Measurements from ENCODE around the gene SIX3. TPM values are rescaled to one million over a fixed set of nuclear protein-coding genes. Genes with fewer than 3 reads are reported as not detected.

SIX3 gene
- total RNA-seq, 1 experiment from 2014 or later = 1.4 TPM

- Histone ChIP-seq H2AFZ (no peak overlapping the region), H3K9me3 (ENCODE audit: insufficient read depth, low read depth) (no peaks in the 10 kb centered on the region), H3K4me1 (replicated peaks; ENCODE audit: insufficient read depth) (no peaks in the 10 kb centered on the region), H3K27me3 (ENCODE audit: insufficient read depth, low read depth) (no peaks in the 10 kb centered on the region), H3F3A (ENCODE audit: insufficient read depth, low read depth) (peaks cover 15% of the 10 kb centered on the region), H4K20me1 (ENCODE audit: insufficient read depth) (no peaks in the 10 kb centered on the region), H3K27ac (no peak overlapping the region), H3K36me3 (ENCODE audit: low read depth) (no peaks in the 10 kb centered on the region; the same call in 1 of the 2 replicates), H3K4me3 (no peak overlapping the region), H3K79me2 (ENCODE audit: low read depth) (0 out of 2 replicates have a peak, but pooled peaks cover 5% of the 10 kb centered on the region), H3K4me2 (no peak overlapping the region), H3K9me2 (ENCODE audit: insufficient read depth) (no peaks in the 10 kb centered on the region)
- ChIA-PET POLR2A (ENCODE audit: unreplicated experiment) (interaction anchor here (0.8 kb wide), 1 partner anchor 762 kb away, joined by 4 read pairs; no protein-coding TSS in a partner anchor), CTCF (no interaction called here)
- no peak for DNase-seq
- TF ChIP-seq EZH2 (IDR thresholded peaks at IDR 0.05; ENCODE audit: low read depth) = no peak
- TF ChIP-seq CTCF (conservative IDR thresholded peaks at IDR 0.05) = no peak
- intact Hi-C loops (cut with micrococcal nuclease; ENCODE audit: unreplicated experiment) = no loop called here
- no TSS peak for BruUV-seq (replicated peaks)
Observed at GRCh38 chr2:44930274-44931197, 11.0 kb upstream of the SIX3 start.

GRCh38 chr2:44931198-44931780, 10.2 kb upstream of the SIX3 start:
- TF ChIP-seq CTCF (conservative IDR thresholded peaks at IDR 0.05) = no peak
- no peak for TF ChIP-seq EZH2 (IDR thresholded peaks at IDR 0.05; ENCODE audit: low read depth)
- intact Hi-C loops (cut with micrococcal nuclease; ENCODE audit: unreplicated experiment) = no loop called here
- Histone ChIP-seq H3K27ac (no peak overlapping the region), H4K20me1 (ENCODE audit: insufficient read depth) (no peaks in the 10 kb centered on the region), H3K4me2 (no peak overlapping the region), H3K9me2 (ENCODE audit: insufficient read depth) (no peaks in the 10 kb centered on the region), H3F3A (ENCODE audit: insufficient read depth, low read depth) (peaks cover 13% of the 10 kb centered on the region), H3K4me3 (no peak overlapping the region), H3K9me3 (ENCODE audit: insufficient read depth, low read depth) (no peaks in the 10 kb centered on the region), H3K36me3 (ENCODE audit: low read depth) (no peaks in the 10 kb centered on the region; the same call in 1 of the 2 replicates), H3K27me3 (ENCODE audit: insufficient read depth, low read depth) (no peaks in the 10 kb centered on the region), H3K79me2 (ENCODE audit: low read depth) (peaks cover 10% of the 10 kb centered on the region), H2AFZ (no peak overlapping the region), H3K4me1 (replicated peaks; ENCODE audit: insufficient read depth) (no peaks in the 10 kb centered on the region)
- DNase-seq = no peak
- BruUV-seq (replicated peaks) = no TSS peak
- POLR2A ChIA-PET (ENCODE audit: unreplicated experiment) = no interaction called here
- CTCF ChIA-PET = no interaction called here

GRCh38 chr2:44932079-44932478, 9.4 kb upstream of the SIX3 start:
- ChIA-PET POLR2A (ENCODE audit: unreplicated experiment) (interaction anchor here (0.7 kb wide), 1 partner anchor 44 kb away, joined by 4 read pairs; no protein-coding TSS in a partner anchor), CTCF (no interaction called here)
- H3K79me2 ChIP-seq (ENCODE audit: low read depth) = peaks cover 18% of the 10 kb centered on the region
- TF ChIP-seq EZH2 (IDR thresholded peaks at IDR 0.05; ENCODE audit: low read depth) = no peak
- TF ChIP-seq CTCF (conservative IDR thresholded peaks at IDR 0.05) = no peak
- H3K27ac ChIP-seq = no peak overlapping the region
- DNase-seq = no peak
- H3K9me2 ChIP-seq (ENCODE audit: insufficient read depth) = no peaks in the 10 kb centered on the region
- intact Hi-C loops (cut with micrococcal nuclease; ENCODE audit: unreplicated experiment) = no loop called here
- no peaks in the 10 kb centered on the region for H3K27me3 ChIP-seq (ENCODE audit: insufficient read depth, low read depth)
- H4K20me1 ChIP-seq (ENCODE audit: insufficient read depth) = no peaks in the 10 kb centered on the region
- H3K4me3 ChIP-seq = no peak overlapping the region
- no TSS peak for BruUV-seq (replicated peaks)
- no peaks in the 10 kb centered on the region; the same call in 1 of the 2 replicates for H3K36me3 ChIP-seq (ENCODE audit: low read depth)
- H2AFZ ChIP-seq = no peak overlapping the region
- H3K9me3 ChIP-seq (ENCODE audit: insufficient read depth, low read depth) = no peaks in the 10 kb centered on the region
- H3K4me2 ChIP-seq = no peak overlapping the region
- peaks cover 13% of the 10 kb centered on the region for H3F3A ChIP-seq (ENCODE audit: insufficient read depth, low read depth)
- peaks cover 8% of the 10 kb centered on the region for H3K4me1 ChIP-seq (replicated peaks; ENCODE audit: insufficient read depth)

All from PC-9 (cell line).